Measurements from ENCODE around the gene GRM4.

Gene GRM4

DNA sequence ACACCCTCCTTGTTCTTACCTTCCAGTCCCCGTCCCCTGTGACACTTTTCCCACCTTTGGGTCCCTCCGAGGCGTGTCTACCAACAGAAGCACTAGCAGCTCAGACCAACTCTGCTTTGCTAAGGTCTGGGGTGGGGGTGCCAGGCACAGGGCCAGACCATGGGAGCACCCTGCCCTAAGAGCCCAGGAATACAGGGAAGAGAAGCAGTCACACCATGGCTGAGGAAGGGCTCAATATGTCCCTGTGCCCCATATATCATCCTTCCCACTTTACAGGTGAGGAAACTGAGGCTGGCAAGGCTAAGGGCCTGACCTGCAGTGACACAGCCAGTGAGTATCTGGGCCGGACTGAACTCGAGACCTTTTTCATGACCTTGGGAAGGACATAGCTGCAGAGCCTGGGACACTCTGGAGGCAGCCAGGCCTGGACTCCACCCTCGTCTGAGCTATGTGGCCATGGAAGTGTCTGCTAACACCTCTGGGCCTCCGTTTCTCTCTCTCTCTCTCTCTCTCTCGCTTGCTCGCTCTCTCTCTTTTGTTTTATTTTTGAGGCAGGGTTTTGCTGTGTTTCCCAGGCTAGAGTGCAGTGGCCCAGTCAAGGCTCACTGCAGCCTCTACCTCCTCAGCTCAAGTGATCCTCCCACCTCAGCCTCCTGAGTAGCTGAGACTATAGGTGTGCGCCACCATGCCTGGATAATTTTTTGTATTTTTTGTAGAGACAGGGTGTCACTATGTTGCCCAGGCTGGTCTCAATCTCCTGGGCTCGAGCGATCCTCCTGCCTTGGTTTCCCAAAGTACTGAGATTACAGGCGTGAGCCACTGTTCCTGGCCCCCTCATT, 156.7 kb downstream of the GRM4 start:
- DNase-seq = no peak

GRCh38 chr6:33988121-33989015, 157.5 kb downstream of the GRM4 start:
- no peak for DNase-seq

GRCh38 chr6:33987531-33988021, 158.3 kb downstream of the GRM4 start:
- DNase-seq = no peak

DNA sequence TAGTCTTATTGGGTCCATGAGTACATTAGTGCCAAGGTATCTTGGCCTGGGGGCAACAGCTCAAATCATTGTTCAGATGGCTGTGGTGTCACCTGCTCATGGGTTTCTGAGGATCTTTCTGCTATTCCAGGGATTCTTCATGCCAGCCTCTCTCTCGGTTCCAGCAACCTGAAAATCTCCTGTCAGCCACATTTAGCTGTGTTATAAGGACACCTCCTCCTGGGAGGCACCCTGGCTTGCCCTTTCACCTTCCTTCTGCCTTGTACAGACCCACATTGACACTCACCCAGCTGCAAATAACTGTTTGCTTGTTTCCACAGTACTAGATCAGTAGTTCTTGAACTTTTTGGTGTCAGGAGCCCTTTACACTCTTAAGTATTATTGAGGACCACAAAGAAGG, 159.9 kb downstream of the GRM4 start:
- no peak for DNase-seq

DNA sequence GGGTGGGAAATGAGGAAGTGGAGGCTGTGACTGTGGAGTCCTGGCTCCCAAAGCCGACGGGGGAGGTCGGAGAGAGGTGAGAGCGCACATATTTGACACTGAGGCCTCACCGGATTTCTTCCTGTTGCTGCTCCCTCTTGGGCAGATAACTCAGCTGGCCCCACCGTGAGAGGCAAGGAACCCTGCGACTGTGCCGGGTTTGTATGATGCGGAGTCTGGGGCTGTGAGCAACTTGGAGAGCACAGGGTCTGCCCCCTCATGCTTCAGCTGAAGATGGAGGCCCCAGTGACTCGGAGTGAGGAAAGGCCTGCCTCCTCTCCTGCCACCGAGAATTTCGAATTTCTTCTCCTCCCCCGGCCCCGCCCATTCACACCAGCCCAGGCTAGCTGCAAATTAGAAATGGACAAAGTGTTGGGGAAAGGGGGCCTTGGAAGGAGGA, 160.6 kb downstream of the GRM4 start:
- DNase-seq = no peak

DNA sequence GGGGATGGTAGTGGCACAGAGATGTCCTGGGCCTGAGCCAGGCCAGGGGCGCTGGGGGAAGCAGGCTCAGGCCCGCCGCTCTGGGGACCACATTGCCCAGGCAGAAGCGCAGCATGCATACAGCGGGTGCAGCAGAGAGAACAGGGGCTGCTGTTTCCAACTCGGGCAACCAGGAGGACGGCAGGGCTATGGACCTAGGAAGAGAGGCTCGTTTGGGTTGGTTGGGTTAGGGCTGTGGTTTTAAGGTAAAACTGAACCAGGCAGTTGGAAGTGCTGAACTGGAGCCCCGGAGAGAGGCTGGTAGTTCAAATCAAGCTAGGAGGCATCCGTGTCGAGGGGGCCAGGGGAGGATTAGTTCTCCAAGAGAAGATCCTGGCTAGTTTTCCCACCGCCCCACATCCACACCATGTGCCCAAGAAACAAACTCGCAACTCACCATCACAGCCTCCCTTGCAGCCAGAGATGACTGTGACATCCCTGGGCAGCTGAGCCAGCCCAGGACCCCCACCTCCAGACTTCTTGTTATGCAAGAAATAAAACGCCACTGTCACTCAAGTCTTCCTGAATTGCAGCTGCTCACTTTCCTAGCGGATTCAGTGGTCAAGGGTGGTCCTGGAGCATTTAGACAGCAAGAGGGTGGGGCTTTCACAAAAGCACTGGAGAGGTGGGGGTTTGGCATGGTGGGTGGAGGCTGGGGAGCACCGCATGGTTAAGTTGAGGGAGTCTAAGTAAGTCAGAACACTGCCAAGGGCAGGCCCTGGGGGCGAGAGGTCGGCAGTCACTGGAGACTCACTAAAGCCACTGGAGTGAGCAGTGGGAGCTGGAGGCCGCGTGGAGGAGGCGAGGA, 161.2 kb downstream of the GRM4 start:
- DNase-seq = no peak

- no peak for DNase-seq
Observed at GRCh38 chr6:33983721-33984465, 162.0 kb downstream of the GRM4 start.

DNA sequence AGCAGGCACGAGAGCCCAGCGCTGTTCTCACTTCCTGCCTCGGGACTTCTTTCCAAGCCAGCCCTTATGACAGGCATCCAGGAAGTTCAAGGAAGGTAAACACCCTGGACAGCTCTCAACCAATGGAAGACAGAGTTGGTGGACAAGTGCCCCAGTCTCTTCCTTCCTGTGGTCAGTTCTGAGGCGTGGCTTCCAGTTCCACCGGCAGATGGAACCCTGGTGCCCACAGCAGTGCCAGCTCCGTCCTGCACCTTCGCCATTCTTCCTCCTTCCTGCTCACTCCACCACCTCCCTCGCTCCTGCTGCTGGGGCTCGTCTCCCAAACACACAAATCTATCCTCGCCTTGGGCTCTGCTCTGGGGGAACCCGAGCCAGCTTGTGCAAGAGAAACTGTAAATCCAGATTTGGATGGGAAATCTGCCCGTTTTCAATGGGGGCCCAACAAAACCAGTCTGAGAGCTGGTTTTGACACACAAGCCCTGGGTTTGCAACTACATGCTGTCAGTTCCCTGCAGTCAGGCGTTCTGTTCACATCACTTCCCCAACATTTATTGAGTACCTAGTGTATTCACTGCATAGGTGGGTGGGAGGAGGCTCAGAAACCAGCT, 162.7 kb downstream of the GRM4 start:
- DNase-seq = no peak

DNA sequence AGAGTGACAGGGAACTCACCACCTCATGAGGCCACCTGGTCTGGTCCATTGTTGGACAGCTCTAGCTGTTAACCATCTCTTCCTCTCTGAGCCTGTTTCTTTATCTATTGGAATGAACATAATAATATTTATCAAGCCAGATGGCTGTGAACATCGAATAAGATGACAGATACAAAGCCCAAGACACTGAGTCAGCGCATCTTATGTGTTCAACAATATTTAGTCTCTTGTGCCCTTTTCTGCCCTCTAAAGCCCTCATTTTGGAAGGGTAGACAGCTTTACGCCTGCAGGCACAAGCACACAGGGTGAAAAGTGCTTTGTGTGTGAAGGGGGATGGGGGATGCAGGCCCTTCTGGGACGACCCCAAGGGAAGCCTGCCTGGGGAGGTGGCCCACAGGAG, 164.0 kb downstream of the GRM4 start:
- DNase-seq = no peak

DNA sequence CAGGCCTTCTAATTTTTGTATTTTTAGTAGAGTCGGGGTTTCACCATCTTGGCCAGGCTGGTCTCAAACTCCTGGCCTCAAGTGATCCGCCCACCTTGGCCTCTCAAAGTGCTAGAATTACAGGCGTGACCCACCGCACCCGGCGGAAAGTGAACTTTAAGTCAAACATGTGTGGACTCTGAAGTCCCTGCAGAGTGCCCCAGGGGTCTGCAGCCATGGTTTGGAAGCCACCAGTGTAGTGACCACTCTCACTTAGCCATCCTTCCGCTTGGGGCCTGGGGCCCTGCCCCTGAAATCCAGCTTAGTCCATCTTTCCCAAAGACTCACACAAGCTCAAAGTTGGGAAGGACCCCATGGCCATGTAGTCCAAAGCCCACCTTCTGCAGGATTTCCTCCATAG, 164.5 kb downstream of the GRM4 start:
- DNase-seq = no peak

- no peak for DNase-seq
Observed at GRCh38 chr6:33980176-33981175, 165.4 kb downstream of the GRM4 start.

GRCh38 chr6:33979750-33980149, 166.1 kb downstream of the GRM4 start:
- DNase-seq = no peak

GRCh38 chr6:33978412-33979150, 167.3 kb downstream of the GRM4 start:
- no peak for DNase-seq

DNA sequence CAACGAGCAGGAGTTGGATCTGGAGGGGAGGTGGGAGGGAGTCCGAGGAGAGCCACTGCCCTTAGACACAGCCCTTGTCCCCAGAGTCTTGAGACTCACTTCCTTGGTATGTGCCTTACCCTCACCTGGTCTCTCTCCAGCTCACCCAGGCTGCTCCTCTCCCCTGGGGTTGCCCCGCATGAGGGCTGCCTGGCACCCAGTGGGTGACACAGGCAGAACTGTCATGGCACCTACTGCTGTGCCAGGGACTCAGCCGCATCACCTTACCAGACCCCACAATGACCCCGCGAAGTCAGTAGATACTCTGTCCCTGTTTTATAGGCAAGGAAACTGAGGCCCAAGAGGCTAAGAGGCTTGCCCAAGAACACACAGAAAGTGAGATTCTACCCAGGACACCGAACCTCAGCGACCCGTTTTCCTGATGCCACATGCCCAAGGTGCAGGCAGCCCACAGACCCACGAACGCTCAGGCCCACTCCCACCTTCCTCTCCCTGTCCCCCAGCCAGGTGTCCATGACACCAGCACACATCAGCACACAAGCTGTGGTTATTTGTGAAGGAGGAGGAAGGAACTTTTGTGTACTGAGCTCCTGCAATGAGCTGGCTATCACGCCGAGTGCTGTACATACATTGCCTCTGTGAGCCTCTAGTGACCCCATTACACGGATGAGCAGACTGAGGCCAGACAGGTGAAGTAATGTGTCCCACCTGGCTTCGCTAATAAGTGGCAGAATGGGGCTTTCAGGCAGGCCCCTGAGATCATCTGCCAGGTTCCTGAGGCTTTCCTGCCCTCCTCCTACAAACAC, 168.1 kb downstream of the GRM4 start:
- DNase-seq = no peak

GRCh38 chr6:33976437-33977360, 169.2 kb downstream of the GRM4 start:
- DNase-seq = no peak

DNA sequence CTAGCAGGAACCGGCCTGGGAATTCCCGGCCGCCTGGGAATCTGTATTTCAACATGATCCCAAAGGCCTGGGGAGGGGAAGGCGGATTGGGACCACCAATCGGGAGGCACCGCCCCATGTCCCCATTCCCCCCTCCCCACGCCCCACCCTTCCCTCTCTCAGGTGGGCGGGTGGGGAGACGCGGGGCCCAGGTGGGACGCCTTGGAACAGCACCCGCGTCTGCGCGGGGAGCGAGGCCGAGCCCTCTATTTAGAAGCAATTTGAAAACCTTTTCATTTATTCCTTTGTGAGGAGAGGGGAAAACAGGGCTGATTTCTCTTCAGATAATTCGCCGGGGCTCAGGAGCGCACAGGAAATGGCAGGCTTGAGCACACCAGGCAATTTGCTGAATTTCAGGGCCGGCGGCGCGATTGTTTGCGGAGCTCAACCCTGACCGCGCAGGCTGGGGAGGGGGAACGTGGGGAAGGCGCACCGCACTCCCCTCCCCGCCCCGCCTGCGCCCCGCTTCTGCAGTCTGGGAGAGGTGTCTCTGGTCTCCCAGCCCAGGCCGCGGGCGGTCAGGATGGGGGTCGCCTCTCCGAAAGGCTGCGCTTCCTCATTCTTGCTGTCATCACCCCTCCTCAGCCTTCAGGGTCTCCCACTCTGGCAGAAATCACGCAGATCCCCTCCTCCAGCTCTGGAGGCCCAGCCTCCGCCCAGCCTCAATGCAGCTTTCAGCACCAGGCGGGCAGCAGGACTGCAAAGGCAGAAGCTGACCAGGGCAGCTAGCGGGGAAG, 170.0 kb downstream of the GRM4 start:
- DNase-seq = no peak

- DNase-seq = no peak
Observed at GRCh38 chr6:33974471-33974870, 171.4 kb downstream of the GRM4 start.
